Stomach (tissue), 9 donors: ENCODE data around the gene LINC01488. TPM values are rescaled to one million over a fixed set of nuclear protein-coding genes. Genes with fewer than 3 reads are reported as not detected.

ENCODE experiments used
- DNase-seq, 2 donors: peaks; one replicate each; pipeline versions ENCODE4 v3.0.0 to v3.0.0-alpha.2; 2013 to 2019
- H3K27ac ChIP-seq, 5 donors: fragments of 200-600 bp in 4 of 5; sonication (generic) in 4 of 5; one replicate each; pipeline ENCODE4 v1.5.1; 2013 to 2019; ENCODE audit warnings: mild to moderate bottlenecking in 1 of 5, moderate library complexity in 1 of 5
- H3K27me3 ChIP-seq, 3 donors: fragments of 200-600 bp; sonication (generic); one replicate each; pipeline ENCODE4 v1.5.1; 2017 to 2019; ENCODE audit warnings: mixed run types in 1 of 3
- H3K36me3 ChIP-seq, 4 donors: fragments of 200-600 bp; sonication (generic); 1 replicate in 3 of 4; 2 replicates in 1 of 4; pipeline ENCODE4 v1.5.1; 2016 to 2019
- H3K4me1 ChIP-seq, 4 donors: fragments of 200-600 bp; sonication (generic); one replicate each; pipeline ENCODE4 v1.5.1; 2016 to 2019
- H3K4me3 ChIP-seq, 4 donors: fragments of 200-600 bp; sonication (generic) in 3 of 4; one replicate each; pipeline ENCODE4 v1.5.1; 2016 to 2019; ENCODE audit warnings: mild to moderate bottlenecking in 1 of 4
- H3K9me3 ChIP-seq, 4 donors: fragments of 200-600 bp; sonication (generic); one replicate each; pipeline ENCODE4 v1.5.1; 2016 to 2019
- CTCF ChIP-seq, 7 experiments: fragments of 450-650 bp in 4 of 7; fragments of 200-600 bp in 3 of 7; sonication (generic) in 3 of 7; IDR thresholded peaks; one replicate each; pipeline ENCODE4 v1.5.1; 2016 to 2019; ENCODE audit warnings: antibody characterized with exemption in 7 of 7, control low read depth in 2 of 7, mild to moderate bottlenecking in 1 of 7
- EP300 ChIP-seq: sonication (generic); formaldehyde crosslinking; IDR thresholded peaks from one replicate; pipeline ENCODE4 v1.6.1; 2017; ENCODE audit warnings: antibody characterized with exemption
- POLR2A ChIP-seq, 4 donors: fragments of 450-650 bp; IDR thresholded peaks; one replicate each; pipeline ENCODE4 v1.6.1; 2016; ENCODE audit warnings: antibody characterized with exemption in 4 of 4, control low read depth in 2 of 4, mild to moderate bottlenecking in 1 of 4, moderate library complexity in 1 of 4
- POLR2AphosphoS5 ChIP-seq, 3 donors: sonication (generic); formaldehyde crosslinking; IDR thresholded peaks; one replicate each; pipeline ENCODE4 v1.6.1; 2016; ENCODE audit warnings: antibody characterized with exemption in 3 of 3
- WGBS, 5 donors: extraction: QIAGEN DNeasy Blood & Tissue Kit in 3 of 5; methylation state at CpG; one replicate each; pipeline versions ENCODE4 v1.1.5 to v1.1.7; 2013 to 2018; 5-methylcytosine and 5-hydroxymethylcytosine counted together
- intact Hi-C: fragments of 100-400 bp; cut with DNase I; formaldehyde crosslinking; loops from one replicate; pipeline ENCODE4 v1.15.1; 2023; ENCODE audit warnings: low total_unique reads
- polyA plus RNA-seq, 3 donors: library from polyadenylated mRNA; stranded (reverse); fragments of 200-250 nt; gene quantifications; one replicate each; pipeline ENCODE4 v1.2.3, GENCODE V29; 2013
- total RNA-seq, 5 donors: library from RNA; depleted of rRNA; stranded (reverse); fragments of >200 nt; gene quantifications; one replicate each; pipeline versions ENCODE4 v1.1.0 to v1.2.3, GENCODE V29; 2014 to 2016
- donor health status: healthy with polysubstance abuse.
- donor health status: Bipolar disorder and iron deficiency.
- donor health status: healthy.

The LINC01488 gene
- total and polyA plus RNA-seq, 8 donors: not detected

GRCh38 chr11:69513196-69513595 lies 31.7 kb downstream of the LINC01488 start:
- TF ChIP-seq EP300 (no peak), POLR2AphosphoS5 (IDR thresholded peaks at IDR 0.05) (no peak), POLR2A (IDR thresholded peaks at IDR 0.05) (no peak), CTCF (IDR thresholded peaks at IDR 0.05) (no peak)
- WGBS, 5 donors: 73 to 93% (median 90%) methylated on average over 6 to 11 of the region's 11 CpGs
- Histone ChIP-seq H3K9me3 (peaks cover 0 to 12% (median 6%) of the 10 kb centered on the region in 4 donors), H3K27ac (no peak overlapping the region), H3K4me3 (no peak overlapping the region), H3K4me1 (no peaks in the 10 kb centered on the region), H3K36me3 (no peaks in the 10 kb centered on the region), H3K27me3 (peaks cover 0 to 5% (median 0%) of the 10 kb centered on the region in 3 donors)
- DNase-seq: no peak
- intact Hi-C loops: no loop called here

- intact Hi-C loops: no loop called here
- peaks cover 0 to 17% (median 8%) of the 10 kb centered on the region in 4 donors for H3K9me3 ChIP-seq
- H3K36me3 ChIP-seq: no peaks in the 10 kb centered on the region
- DNase-seq: no peak
- no peak overlapping the region for H3K4me3 ChIP-seq
- no peak overlapping the region for H3K27ac ChIP-seq
- H3K27me3 ChIP-seq: peaks cover 0 to 5% (median 0%) of the 10 kb centered on the region in 3 donors
- 84 to 96% (median 91%) methylated on average over 11 to 12 of the region's 12 CpGs for WGBS, 5 donors
- TF ChIP-seq POLR2AphosphoS5 (IDR thresholded peaks at IDR 0.05) (no peak), POLR2A (IDR thresholded peaks at IDR 0.05) (no peak), EP300 (no peak)
- H3K4me1 ChIP-seq: no peaks in the 10 kb centered on the region
Observed at GRCh38 chr11:69513663-69514224, 32.3 kb downstream of the LINC01488 start.

- intact Hi-C loops: no loop called here
- DNase-seq: no peak
- H3K27me3 ChIP-seq: peaks cover 0 to 5% (median 0%) of the 10 kb centered on the region in 3 donors
- H3K4me1 ChIP-seq: no peaks in the 10 kb centered on the region
- TF ChIP-seq POLR2AphosphoS5 (IDR thresholded peaks at IDR 0.05): no peak
- no peak for TF ChIP-seq EP300
- no peak for TF ChIP-seq CTCF (IDR thresholded peaks at IDR 0.05)
- no peak for TF ChIP-seq POLR2A (IDR thresholded peaks at IDR 0.05)
- H3K9me3 ChIP-seq: peaks cover 0 to 17% (median 8%) of the 10 kb centered on the region in 4 donors
- no peaks in the 10 kb centered on the region for H3K36me3 ChIP-seq
- WGBS, 5 donors: 81 to 95% (median 90%) methylated on average over 5 of the region's 5 CpGs
- no peak overlapping the region for H3K27ac ChIP-seq
- H3K4me3 ChIP-seq: no peak overlapping the region
Observed at GRCh38 chr11:69514771-69515170, 33.3 kb downstream of the LINC01488 start.

GRCh38 chr11:69515271-69516245 lies 34.1 kb downstream of the LINC01488 start:
- peaks cover 0 to 5% (median 0%) of the 10 kb centered on the region in 3 donors for H3K27me3 ChIP-seq
- H3K36me3 ChIP-seq: no peaks in the 10 kb centered on the region
- H3K4me1 ChIP-seq: no peaks in the 10 kb centered on the region
- no peak overlapping the region for H3K4me3 ChIP-seq
- H3K27ac ChIP-seq: no peak overlapping the region
- intact Hi-C loops: no loop called here
- DNase-seq: no peak
- WGBS, 5 donors: 80 to 90% (median 85%) methylated on average over 12 of the region's 12 CpGs
- TF ChIP-seq POLR2AphosphoS5 (IDR thresholded peaks at IDR 0.05): no peak
- no peak for TF ChIP-seq EP300
- no peak for TF ChIP-seq POLR2A (IDR thresholded peaks at IDR 0.05)
- no peak for TF ChIP-seq CTCF (IDR thresholded peaks at IDR 0.05)
- H3K9me3 ChIP-seq: peaks cover 0 to 17% (median 8%) of the 10 kb centered on the region in 4 donors
